Measurements from ENCODE around the gene AHRR.

The AHRR gene

GRCh38 chr5:426392-426976 lies 105.0 kb downstream of the AHRR start:
- no peak for DNase-seq (ENCODE audit: low read depth in 1 of 2, low spot score in 1 of 2)

- no peak for DNase-seq (ENCODE audit: low read depth in 1 of 2, low spot score in 1 of 2)
Measured at GRCh38 chr5:427415-428087, 106.0 kb downstream of the AHRR start.

DNA sequence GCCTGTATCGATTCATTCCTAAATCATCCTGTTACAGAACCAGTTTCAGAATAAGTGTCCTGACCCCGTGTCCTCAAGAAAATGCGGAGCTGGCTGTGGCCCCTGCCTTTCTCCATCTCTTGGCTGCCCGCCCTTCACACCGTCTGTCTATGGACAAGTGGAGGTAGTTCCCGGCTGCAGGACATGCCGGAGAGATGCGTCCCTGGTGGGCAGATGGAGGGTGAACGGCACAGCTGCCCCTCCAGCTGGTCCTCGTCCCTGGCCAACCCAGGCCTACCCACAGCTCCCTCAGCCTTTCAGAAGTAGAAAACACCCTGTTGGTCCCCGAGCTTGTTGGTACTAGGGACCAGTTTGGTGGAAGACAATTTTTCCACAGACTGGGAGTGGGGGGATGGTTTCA lies 106.7 kb downstream of the AHRR start:
- no peak for DNase-seq (ENCODE audit: low read depth in 1 of 2, low spot score in 1 of 2)

- DNase-seq (ENCODE audit: low read depth in 1 of 2, low spot score in 1 of 2): no peak
Measured at GRCh38 chr5:428754-429452, 107.4 kb downstream of the AHRR start.

GRCh38 chr5:429453-430188 lies 108.1 kb downstream of the AHRR start:
- no peak for DNase-seq (ENCODE audit: low read depth in 1 of 2, low spot score in 1 of 2)

GRCh38 chr5:430214-430925 lies 108.9 kb downstream of the AHRR start:
- no peak for DNase-seq (ENCODE audit: low read depth in 1 of 2, low spot score in 1 of 2)

- DNase-seq (ENCODE audit: low read depth in 1 of 2, low spot score in 1 of 2): peak in 1 of 2 donors; percentile 49
Measured at GRCh38 chr5:431001-431710, 109.6 kb downstream of the AHRR start.

- DNase-seq (ENCODE audit: low read depth in 1 of 2, low spot score in 1 of 2): no peak
Measured at GRCh38 chr5:431711-432050, 110.2 kb downstream of the AHRR start.

- DNase-seq (ENCODE audit: low read depth in 1 of 2, low spot score in 1 of 2): no peak
Measured at GRCh38 chr5:432201-432927, 110.8 kb downstream of the AHRR start.

DNA sequence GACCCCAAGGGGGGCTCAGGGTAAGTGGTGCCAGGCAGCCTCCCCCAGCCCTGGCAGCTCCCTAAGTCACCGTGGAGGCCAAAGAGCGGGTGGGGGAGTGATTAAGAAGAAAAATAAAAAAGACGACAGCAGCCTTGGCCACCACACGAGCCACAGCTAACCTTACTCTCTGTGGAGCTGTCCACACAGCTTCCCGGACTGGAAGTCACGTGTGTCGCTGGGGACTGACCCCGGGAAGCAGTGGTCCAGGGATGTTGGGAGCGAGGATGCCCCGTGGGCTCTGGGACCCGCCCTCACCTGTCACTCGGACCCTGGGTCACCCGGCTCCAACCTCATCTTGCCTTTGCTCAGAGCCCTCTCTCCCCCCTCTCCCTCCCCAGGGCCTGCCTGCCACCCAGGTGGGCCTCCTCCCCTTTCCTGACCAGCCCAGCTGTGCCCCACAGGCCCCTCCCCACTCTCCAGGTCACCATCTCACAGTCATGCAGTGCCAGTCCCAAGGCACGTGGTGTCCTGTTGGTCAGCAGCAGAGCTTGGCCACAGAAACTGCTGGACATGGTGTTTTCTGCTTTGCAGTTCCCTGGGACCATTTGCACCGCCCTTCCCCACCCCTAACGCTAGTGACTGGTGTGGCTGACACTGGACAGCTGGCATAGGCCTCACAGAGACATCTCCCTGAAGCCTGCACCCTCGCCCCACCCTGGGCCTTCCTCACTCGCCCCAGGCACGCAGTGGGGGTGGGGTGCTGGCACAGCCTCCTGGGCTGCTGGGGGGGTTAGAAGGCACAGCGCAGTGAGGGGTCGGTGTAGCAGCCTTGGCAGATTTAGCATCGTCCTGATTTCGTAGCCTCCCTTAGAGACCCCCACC lies 111.6 kb downstream of the AHRR start:
- DNase-seq (ENCODE audit: low read depth in 1 of 2, low spot score in 1 of 2): no peak

- DNase-seq (ENCODE audit: low read depth in 1 of 2, low spot score in 1 of 2): no peak
Measured at GRCh38 chr5:433836-434235, 112.3 kb downstream of the AHRR start.

DNA sequence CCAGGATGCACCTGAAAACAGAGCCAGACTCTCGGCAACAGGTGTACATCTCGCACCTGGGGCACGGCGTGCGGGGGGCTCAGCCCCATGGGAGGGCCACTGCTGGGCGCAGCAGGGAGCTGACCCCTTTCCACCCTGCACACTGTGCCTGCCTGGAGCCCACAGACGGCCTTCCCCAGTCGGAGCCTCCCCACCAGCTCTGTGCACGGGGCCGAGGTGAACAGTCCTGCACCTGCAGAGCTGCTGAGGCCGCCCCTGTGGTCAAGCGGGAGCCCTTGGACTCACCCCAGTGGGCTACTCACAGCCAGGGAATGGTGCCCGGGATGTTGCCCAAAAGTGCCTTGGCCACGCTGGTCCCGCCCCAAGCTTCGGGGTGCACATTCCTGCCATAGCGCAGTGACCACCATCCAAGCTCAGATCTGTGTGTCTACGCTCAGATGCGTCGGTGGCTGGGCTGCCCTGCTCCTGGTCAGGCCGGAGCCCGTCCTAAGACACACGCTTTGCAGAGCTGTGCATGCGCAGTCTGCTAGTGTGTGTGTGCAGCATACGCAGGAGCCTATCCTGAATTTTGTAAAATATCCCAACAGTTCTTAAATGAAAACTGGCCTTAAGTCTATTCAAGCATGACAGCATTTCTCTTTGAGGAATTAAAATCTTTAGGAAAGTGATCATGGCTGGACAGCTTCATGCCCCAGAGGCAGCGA lies 113.1 kb downstream of the AHRR start:
- no peak for DNase-seq (ENCODE audit: low read depth in 1 of 2, low spot score in 1 of 2)

DNA sequence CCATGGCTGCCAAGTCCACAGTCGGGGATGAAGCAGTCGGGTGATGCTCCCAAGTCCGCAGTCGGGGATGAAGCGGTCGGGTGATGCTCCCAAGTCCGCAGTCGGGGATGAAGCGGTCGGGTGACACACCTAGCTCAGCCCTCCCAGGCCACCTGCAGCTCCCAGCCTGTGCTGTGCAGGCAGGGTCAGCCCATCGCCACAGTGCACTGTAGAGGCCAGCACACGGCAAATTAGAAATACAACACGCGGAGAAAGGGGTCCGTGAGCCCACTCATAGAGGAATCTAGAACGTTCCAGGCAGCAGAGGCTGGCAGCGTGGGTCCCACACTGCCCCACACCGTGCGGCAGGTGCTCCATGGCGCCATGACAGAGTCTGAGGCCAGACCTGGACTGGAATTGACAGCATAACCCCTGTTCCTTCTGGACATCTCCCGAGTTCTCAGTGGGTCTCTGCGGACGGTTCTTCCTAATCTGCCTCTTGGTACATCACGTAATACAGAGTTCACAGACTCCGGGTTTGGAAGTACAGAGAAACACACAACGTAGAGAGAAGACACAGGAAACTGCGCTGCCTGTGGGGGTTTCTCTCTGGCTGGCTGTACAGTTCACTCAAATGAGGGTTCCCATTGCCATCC lies 113.8 kb downstream of the AHRR start:
- no peak for DNase-seq (ENCODE audit: low read depth in 1 of 2, low spot score in 1 of 2)

- no peak for DNase-seq (ENCODE audit: low read depth in 1 of 2, low spot score in 1 of 2)
Measured at GRCh38 chr5:435961-436640, 114.6 kb downstream of the AHRR start.

DNA sequence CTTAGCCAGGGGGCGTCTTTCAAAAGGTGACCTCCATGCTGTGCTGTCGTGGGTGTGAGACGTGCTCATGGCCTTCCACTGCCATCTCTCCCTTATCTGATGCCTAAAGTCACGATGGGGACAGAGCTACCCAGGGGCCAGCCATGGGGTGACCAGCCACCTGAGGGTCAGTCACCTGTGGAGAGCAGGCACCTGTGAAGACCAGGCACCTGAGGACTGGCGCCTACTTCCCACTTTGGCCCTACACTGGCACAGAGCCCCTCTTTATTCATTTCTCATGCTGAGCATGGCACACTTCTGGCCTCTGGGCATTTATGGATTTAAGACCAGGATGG lies 115.1 kb downstream of the AHRR start:
- DNase-seq (ENCODE audit: low read depth in 1 of 2, low spot score in 1 of 2): no peak

DNA sequence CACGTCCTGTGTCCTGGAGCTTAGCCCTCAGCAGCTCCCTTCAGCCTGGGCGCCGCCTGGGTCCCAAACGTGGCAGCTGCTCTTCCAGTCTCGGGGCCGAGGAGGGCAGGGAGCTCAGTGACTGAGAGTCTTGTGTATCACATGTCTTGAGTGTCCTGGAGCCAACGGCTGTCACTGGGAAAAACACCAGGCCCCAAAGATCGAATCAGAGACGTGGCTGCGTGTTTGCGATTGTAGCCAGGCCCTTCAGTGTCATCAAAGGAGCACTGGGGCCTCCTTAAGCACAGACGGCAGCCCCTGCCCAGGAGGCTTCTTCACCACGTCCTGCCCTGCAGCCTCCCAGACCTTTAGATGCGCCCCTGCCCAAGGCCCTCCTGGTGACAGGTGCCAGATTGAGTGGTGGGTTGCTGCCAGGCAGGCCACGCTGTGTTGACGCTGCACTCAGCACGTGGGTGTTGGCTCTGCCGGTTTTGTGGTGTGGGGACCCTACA lies 115.8 kb downstream of the AHRR start:
- DNase-seq (ENCODE audit: low read depth in 1 of 2, low spot score in 1 of 2): no peak

DNA sequence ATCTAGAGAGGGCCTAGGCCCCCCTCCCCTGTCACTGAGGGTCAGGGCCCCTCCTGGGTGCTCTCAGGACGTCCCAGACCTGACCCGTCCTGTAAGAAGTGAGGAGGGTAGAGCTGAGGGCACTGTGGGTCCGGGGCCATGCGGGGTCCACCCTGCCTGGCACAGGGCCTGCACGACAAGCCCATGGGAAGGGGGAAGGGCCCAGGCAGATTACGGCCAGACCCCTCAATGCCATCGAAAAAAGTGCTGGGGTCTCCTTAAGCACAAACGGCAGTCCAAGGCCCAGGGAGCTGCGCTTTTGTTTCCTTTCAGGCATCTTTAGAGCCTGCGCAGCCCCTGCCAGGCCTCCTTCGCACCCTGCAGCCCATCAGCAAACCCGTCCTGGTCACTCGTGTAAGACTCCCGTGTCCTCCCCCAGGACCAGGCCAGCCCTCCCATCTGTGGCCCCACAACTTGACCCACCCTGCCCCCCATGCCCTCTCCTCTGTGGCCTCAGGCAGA lies 117.0 kb downstream of the AHRR start:
- DNase-seq (ENCODE audit: low read depth in 1 of 2, low spot score in 1 of 2): no peak
